ENCODE data around the gene OR9G4. TPM values are rescaled to one million over a fixed set of nuclear protein-coding genes. Genes with fewer than 3 reads are reported as not detected.
A peak's percentile ranks its signal among the peaks of the same experiment; 100 is the strongest.

Gene OR9G4
- polyA plus RNA-seq (ENCODE audit: insufficient read length in 4 of 4), result not detected

DNA sequence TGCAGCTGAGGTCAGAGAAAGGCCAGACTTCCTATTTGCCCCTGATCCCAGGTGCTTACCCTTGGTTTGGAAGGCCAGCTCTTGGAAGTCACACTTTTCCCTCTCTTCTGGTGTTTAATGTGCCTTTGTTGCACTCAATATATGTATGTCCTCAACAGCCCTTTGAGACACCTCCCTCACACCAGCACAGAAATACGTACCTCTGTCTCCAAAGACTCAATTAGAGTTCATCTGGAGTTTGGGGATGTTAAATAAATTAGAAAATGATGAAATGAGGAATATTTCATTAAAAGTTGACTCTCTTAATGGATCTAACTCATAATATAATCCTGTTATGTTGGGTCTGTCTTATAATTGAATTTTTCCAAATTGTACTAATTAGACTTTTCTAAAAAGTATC lies at the start of gene OR9G4:
OR9G4 (minus strand) TSS at position 101 of the 400 bp plus-strand sequence. CDS start 4,931 bp downstream, outside the sequence.
- DNase-seq (ENCODE audit: low read depth in 4 of 4, low spot score in 3 of 4), result no peak

DNA sequence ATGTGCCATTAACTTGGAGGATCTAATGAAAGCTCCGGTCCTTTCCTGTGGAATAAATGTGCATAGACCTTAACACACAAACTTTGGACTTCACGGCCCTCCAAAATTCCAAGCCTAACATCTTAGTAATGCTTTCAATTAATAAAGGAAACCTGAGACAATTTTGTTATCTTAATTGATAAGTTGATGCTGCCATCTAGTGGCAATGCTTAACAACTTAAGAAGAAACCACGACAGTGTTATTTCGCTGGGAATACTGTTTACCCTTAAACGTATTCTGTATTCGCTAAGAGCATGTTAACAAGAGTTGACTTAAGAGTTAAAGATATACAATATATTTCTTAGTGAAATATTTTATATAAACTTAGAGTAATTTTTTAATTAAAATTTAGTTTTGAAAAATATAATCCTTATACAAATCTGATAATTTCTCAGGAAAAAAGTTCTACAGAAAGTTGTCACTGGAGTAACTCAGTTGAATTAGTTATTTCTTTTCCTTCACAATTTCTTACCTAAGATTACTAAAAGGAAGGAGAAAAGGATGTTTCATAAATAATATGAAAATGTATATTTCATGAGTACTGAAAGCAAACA lies 35.0 kb upstream of the OR9G4 start:
- peak; percentile 5 to 16 (median 12) for DNase-seq (ENCODE audit: low read depth in 4 of 4, low spot score in 3 of 4)

DNA sequence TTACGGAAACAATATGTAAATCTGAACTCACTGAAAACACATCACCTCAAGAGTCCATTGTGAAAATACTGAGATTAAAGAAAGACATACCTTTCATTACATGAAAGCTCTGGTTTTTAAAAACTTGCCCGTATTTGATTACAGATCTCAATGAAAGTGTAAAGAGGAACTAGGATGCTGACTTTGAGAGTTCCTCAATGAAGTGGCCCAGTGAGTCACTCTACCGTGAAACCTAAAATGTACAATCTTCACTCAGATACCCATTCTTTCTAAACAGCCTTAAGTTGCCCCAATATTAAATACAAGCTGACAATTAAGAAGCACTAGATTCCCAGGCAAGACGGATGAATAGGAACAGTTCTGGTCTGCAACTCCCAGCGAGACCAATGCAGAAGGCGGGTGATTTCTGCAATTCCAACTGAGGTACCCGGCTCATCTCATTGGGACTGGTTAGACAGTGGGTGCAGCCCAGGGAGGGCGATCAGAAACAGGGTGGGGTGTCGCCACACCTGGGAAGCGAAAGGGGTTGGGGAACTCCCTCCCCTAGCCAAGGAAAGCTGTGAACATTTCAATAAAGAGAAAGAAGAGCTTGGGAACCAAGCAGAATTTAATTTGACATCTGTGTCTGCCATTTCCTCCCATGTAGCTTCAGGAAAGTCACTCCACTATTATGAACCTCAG lies 33.8 kb upstream of the OR9G4 start:
- DNase-seq (ENCODE audit: low read depth in 4 of 4, low spot score in 3 of 4), result no peak

DNA sequence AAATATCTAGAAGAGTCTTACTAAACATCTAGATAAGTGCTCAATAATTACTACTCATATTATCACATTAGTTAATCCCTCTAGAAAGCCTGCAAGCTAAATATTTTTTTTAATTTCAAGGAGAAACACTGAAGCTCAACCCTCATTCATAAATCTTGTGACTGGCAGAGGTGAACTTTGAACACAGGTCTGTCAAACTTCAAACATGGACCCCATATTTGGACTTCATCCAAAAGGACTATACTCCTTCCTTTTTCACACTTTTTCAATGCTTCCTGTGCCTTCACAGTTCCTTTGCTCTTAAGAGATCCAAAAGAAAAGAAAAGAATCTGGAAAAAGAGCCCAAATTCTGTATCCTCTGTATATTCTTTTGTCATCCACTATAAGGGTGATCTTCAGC lies 28.3 kb upstream of the OR9G4 start:
- no peak for DNase-seq (ENCODE audit: low read depth in 4 of 4, low spot score in 3 of 4)

DNA sequence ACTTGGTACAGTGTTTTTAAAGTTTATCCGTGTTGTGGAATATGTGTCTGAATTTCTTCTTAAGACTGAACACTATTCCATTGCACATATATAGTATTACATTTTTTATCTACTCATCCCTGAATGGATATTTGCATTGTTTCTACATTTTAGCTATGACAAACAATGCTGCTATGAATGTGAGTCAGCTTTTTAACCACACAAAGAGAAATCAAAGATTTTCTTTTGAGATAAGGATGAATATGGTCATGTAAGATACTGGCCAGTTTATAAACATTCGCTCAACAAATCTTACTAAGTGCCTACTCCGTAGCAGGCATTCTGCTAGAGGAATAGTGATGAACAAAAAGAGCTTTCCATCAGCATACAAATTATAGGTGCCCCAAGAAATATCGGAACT lies 16.5 kb upstream of the OR9G4 start:
- no peak for DNase-seq (ENCODE audit: low read depth in 4 of 4, low spot score in 3 of 4)

DNA sequence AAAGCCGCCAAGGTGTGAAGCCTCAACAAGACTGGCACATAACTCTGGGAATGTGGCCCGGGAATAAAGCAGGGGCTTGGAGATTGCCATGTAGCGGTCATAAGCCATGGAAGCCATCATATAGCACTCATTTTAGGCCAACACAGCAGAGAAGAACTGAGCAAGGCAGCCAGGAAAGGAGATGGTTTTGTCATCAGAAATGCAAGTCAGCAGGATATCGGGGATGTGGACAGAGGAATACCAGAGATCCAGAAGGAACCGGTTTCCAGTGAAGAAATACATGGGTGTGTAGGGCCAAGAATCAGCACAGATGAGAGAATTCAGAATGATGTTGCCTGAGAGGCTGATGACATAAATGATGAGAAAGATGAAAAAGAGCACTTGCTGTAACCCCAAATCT lies 3.0 kb upstream of the OR9G4 start:
- no peak for DNase-seq (ENCODE audit: low read depth in 4 of 4, low spot score in 3 of 4)

DNA sequence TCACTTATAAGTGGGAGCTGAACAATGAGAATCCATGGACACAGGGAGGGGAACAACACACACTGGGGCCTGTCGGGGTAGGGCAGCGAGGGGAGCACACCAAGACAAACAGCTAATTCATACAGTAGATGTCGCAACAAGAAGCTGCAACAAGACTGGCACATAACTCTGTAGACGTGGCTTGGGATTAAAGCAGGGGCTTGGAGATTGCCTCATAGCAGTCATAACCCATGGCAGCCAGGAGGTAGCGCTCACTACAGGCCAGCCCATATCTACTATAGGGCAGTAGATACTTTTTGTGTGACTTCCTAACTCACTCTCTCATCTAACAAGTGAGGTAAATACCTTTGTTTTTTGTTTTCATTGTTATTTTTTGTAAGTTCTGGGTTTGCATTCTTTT lies 1.7 kb upstream of the OR9G4 start:
- DNase-seq (ENCODE audit: low read depth in 4 of 4, low spot score in 3 of 4), result no peak

DNA sequence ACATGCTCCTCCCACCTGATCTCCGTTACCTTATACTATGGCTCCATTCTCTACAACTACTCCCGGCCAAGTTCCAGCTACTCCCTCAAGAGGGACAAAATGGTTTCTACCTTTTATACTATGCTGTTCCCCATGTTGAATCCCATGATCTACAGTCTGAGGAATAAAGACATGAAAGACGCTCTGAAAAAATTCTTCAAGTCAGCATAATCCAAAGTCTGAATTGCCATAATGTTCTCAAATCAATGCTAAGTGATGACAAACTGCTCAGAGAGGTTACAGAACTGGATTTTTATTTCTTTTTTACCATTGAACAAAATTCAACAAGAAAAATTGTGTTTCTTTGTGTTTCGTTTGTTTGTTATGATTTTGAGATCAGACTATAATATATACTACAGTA lies 7.6 kb downstream of the OR9G4 start:
- DNase-seq (ENCODE audit: low read depth in 4 of 4, low spot score in 3 of 4), result no peak

DNA sequence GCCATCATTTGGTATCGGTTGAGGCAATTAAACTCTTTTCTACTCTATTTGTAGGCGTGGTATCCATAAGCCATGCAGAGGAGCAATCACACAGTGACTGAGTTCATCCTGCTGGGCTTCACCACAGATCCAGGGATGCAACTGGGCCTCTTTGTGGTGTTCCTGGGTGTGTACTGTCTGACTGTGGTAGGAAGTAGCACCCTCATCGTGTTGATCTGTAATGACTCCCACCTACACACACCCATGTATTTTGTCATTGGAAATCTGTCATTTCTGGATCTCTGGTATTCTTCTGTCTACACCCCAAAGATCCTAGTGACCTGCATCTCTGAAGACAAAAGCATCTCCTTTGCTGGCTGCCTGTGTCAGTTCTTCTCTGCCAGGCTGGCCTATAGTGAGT lies 8.4 kb downstream of the OR9G4 start:
- DNase-seq (ENCODE audit: low read depth in 4 of 4, low spot score in 3 of 4), result no peak

DNA sequence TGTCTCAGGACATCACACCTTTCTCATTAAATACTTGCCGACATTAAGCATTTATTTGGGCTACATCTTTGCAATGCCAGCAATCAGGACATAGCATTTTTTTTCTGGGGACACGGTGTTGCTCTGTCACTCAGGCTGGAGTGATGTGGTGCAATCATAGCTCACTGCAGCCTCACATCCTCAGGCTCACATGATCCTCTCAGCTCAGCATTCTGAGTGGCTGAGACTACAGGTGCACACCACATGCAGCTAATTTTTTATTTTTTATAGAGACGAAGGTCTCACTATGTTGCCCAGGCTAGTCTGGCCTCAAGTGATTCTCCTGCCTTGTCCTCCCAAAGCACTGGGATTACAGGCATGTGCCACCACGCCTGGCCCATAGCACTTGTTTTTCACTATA lies 28.0 kb downstream of the OR9G4 start:
- no peak for DNase-seq (ENCODE audit: low read depth in 4 of 4, low spot score in 3 of 4)

DNA sequence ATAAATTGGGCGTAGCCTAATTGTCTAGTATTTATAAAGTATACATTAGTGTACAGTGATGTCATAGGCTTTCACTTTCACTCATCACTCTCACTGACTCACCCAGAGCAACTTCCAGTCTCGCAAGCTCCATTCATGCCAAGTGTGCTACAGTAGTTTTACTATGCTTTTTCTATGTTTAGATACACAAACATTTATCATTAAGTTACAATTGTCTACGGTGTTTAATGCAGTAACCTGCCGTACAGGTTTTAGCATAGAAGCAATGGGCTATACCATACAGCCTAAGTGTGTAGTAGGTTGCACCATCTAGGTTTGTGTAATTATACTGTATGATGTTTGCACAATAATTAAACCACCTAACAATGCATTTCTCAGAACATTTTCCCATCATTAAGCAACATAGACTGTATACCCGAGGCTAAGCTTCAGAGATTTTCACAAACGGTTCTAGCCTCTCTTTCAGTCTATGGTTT lies 32.1 kb downstream of the OR9G4 start:
- DNase-seq (ENCODE audit: low read depth in 4 of 4, low spot score in 3 of 4), result no peak

DNA sequence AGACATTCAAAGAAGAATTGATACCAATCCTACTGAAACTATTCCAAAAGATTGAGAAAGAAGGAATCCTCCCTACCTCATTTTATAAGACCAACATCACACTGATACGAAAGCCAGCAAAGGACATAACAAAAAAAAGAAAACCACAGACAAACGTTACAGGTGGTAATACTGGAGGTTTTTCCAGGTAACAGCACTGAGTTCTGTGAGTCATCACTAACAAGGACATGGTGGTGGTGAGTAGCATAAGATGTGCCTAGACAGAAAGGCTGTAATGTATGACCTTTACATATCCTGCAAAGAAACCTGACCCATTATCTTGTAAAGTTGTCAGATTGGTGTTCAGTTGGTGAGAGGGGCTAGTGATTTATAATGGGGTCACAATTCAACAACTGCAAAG lies 34.3 kb downstream of the OR9G4 start:
- no peak for DNase-seq (ENCODE audit: low read depth in 4 of 4, low spot score in 3 of 4)

DNA sequence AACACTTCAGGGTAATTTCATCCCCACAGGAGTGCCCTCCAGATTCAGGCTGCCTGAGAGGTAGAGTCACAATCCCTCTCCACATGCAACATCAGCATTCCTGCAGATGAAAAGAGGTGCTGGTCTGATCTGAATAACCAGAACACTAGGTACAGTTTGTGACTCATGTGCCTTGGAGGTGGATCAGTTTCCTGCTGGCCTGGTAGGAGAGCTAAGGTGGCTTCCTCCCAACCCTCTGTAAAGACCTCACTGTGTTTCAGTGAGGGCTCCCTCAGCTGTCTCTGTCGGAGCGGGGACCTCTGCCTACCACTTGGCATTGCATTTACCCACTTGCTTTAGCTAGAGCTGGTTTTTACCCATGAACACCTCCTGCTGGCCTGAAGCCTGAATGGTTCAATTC lies 42.0 kb downstream of the OR9G4 start:
- no peak for DNase-seq (ENCODE audit: low read depth in 4 of 4, low spot score in 3 of 4)

DNA sequence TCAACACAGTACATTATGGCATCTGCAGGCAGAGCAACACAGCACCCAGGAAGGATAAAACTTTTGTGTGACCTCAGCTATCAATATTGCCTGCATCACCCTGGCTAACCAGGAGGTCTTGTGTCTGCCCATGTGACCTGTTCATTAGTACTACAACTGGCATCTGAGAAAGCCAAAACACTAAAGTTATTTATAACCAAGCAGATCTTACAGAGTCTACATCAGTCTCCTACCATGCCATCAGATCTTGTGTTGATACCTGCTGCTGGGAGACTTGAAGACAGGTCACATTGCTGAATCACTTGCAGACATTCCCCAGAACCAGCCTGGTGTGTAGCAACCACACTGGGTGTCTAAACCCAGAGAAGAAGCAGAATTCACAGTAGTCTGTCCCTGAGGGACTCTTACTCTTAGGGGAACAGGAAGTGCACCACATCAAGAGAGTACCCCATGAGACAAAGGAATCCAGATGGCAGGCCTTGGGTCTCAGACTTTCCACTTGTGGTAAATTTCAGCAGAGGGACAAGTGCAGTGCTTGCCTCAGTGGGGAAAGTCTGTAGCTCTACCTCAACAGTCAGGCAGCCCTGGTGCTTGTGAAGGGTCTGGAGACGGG lies 42.6 kb downstream of the OR9G4 start:
- DNase-seq (ENCODE audit: low read depth in 4 of 4, low spot score in 3 of 4), result no peak

DNA sequence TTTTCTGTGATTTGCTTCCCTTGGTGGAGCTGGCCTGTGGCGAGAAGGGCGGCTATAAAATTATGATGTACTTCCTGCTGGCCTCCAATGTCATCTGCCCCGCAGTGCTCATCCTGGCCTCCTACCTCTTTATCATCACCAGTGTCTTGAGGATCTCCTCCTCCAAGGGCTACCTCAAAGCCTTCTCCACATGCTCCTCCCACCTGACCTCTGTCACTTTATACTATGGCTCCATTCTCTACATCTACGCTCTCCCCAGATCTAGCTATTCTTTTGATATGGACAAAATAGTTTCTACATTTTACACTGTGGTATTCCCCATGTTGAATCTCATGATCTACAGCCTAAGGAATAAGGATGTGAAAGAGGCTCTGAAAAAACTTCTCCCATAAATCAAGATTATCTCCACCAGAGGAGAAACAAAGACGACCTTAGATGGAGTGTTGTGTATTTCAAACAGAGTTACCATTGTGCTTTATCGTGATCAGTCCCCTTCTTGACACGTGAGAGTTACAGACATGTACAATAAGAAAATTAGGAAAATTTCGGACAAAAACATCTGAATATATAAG lies 47.5 kb downstream of the OR9G4 start:
- DNase-seq (ENCODE audit: low read depth in 4 of 4, low spot score in 3 of 4), result no peak

DNA sequence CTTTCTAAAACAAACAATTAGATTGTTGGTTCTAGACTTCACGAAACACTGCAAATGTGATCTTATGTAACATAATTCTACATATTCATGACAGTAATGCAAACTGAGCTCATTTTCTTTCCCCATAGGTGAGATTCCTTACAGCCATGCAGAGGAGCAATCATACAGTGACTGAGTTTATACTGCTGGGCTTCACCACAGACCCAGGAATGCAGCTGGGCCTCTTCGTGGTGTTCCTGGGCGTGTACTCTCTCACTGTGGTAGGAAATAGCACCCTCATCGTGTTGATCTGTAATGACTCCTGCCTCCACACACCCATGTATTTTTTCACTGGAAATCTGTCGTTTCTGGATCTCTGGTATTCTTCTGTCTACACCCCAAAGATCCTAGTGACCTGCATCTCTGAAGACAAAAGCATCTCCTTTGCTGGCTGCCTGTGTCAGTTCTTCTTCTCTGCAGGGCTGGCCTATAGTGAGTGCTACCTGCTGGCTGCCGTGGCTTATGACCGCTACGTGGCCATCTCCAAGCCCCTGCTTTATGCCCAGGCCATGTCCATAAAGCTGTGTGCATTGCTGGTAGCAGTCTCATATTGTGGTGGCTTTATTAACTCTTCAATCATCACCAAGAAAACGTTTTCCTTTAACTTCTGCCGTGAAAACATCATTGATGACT lies 48.1 kb downstream of the OR9G4 start:
- no peak for DNase-seq (ENCODE audit: low read depth in 4 of 4, low spot score in 3 of 4)

DNA sequence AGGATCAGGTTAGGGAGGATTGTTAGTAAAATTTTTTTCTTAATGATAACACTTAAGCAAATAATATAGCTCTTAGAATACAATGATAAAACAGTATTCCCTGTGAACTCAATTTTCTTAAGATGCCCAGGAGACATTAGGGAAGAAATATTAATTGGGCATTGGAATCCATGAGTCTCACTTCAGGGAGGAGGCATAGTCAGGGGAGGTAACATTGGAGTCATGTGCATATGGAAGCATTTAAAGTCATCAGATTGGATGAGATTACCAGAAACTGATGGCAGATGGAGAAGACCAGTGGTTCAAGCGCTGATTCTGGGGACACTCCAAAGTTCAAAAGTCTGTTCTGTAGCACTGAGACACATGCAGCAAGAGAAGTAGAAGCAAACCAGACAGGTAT lies 49.7 kb downstream of the OR9G4 start, which contains the start of gene OR9G1:
OR9G1 (plus strand) TSS at position 301 of the 400 bp plus-strand sequence. CDS start 1,293 bp downstream, outside the sequence.
- no peak for DNase-seq (ENCODE audit: low read depth in 4 of 4, low spot score in 3 of 4)

DNA sequence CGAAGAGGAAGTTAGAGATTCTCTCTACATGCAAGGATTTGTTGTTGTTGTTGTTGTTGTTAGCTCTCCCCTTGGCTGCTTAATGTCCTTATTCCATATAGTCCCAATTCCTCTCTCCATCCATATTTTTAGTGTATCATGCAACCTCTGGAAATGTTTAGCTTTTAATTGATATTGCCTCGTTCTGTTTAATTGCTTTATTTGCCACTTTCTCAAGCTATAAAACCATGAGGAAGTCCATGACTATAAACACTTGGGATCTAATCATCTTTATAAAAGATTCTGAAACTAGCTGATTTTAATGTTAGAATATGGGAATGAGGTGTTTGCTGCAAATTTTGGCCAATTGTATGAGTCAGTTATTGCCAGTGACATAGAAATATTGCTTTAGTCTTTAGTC lies 55.1 kb downstream of the OR9G4 start:
- no peak for DNase-seq (ENCODE audit: low read depth in 4 of 4, low spot score in 3 of 4)
